ENCODE results near the gene COX8C.

Gene COX8C

GRCh38 chr14:93333631-93334103 lies 13.3 kb upstream of the COX8C start:
- Histone ChIP-seq H3K4me3 (replicated peaks; ENCODE audit: low read depth, low read length) (peak overlapping the region; percentile 66), H3K36me3 (ENCODE audit: control insufficient read depth, insufficient read depth, low read length) (no peaks in the 10 kb centered on the region), H3K27me3 (replicated peaks; ENCODE audit: control insufficient read depth, insufficient read depth, low read length) (no peaks in the 10 kb centered on the region)
- no peak for DNase-seq (ENCODE audit: extremely low read depth, insufficient read length)
- no peak for TF ChIP-seq CTCF (IDR thresholded peaks at IDR 0.05; ENCODE audit: insufficient read depth, low read length, poor library complexity, severe bottlenecking)

GRCh38 chr14:93337143-93337753 lies 9.7 kb upstream of the COX8C start:
- no peak for DNase-seq (ENCODE audit: extremely low read depth, insufficient read length)
- Histone ChIP-seq H3K36me3 (ENCODE audit: control insufficient read depth, insufficient read depth, low read length) (no peaks in the 10 kb centered on the region), H3K4me3 (replicated peaks; ENCODE audit: low read depth, low read length) (no peak overlapping the region), H3K27me3 (replicated peaks; ENCODE audit: control insufficient read depth, insufficient read depth, low read length) (no peaks in the 10 kb centered on the region)
- TF ChIP-seq CTCF (IDR thresholded peaks at IDR 0.05; ENCODE audit: insufficient read depth, low read length, poor library complexity, severe bottlenecking), result peak; percentile 26

GRCh38 chr14:93337884-93338283 lies 9.1 kb upstream of the COX8C start:
- Histone ChIP-seq H3K4me3 (replicated peaks; ENCODE audit: low read depth, low read length) (no peak overlapping the region), H3K27me3 (replicated peaks; ENCODE audit: control insufficient read depth, insufficient read depth, low read length) (no peaks in the 10 kb centered on the region), H3K36me3 (ENCODE audit: control insufficient read depth, insufficient read depth, low read length) (no peaks in the 10 kb centered on the region)
- no peak for TF ChIP-seq CTCF (IDR thresholded peaks at IDR 0.05; ENCODE audit: insufficient read depth, low read length, poor library complexity, severe bottlenecking)
- no peak for DNase-seq (ENCODE audit: extremely low read depth, insufficient read length)

- Histone ChIP-seq H3K36me3 (ENCODE audit: control insufficient read depth, insufficient read depth, low read length) (no peaks in the 10 kb centered on the region), H3K27me3 (replicated peaks; ENCODE audit: control insufficient read depth, insufficient read depth, low read length) (no peaks in the 10 kb centered on the region), H3K4me3 (replicated peaks; ENCODE audit: low read depth, low read length) (no peak overlapping the region)
- no peak for DNase-seq (ENCODE audit: extremely low read depth, insufficient read length)
- TF ChIP-seq CTCF (IDR thresholded peaks at IDR 0.05; ENCODE audit: insufficient read depth, low read length, poor library complexity, severe bottlenecking), result no peak
Measured at GRCh38 chr14:93343266-93343665, 3.7 kb upstream of the COX8C start.

- Histone ChIP-seq H3K36me3 (ENCODE audit: control insufficient read depth, insufficient read depth, low read length) (no peaks in the 10 kb centered on the region), H3K27me3 (replicated peaks; ENCODE audit: control insufficient read depth, insufficient read depth, low read length) (no peaks in the 10 kb centered on the region), H3K4me3 (replicated peaks; ENCODE audit: low read depth, low read length) (no peak overlapping the region)
- no peak for DNase-seq (ENCODE audit: extremely low read depth, insufficient read length)
- no peak for TF ChIP-seq CTCF (IDR thresholded peaks at IDR 0.05; ENCODE audit: insufficient read depth, low read length, poor library complexity, severe bottlenecking)
Measured at GRCh38 chr14:93343797-93344196, 3.2 kb upstream of the COX8C start.

GRCh38 chr14:93347850-93348249 lies 868 bp downstream of the COX8C start:
- H3K27me3 ChIP-seq (replicated peaks; ENCODE audit: control insufficient read depth, insufficient read depth, low read length), result no peaks in the 10 kb centered on the region
- TF ChIP-seq CTCF (IDR thresholded peaks at IDR 0.05; ENCODE audit: insufficient read depth, low read length, poor library complexity, severe bottlenecking), result no peak
- no peak overlapping the region for H3K4me3 ChIP-seq (replicated peaks; ENCODE audit: low read depth, low read length)
- no peaks in the 10 kb centered on the region for H3K36me3 ChIP-seq (ENCODE audit: control insufficient read depth, insufficient read depth, low read length)
- no peak for DNase-seq (ENCODE audit: extremely low read depth, insufficient read length)
